ENCODE data around the gene AKR1B1. TPM values are rescaled to one million over a fixed set of nuclear protein-coding genes. Genes with fewer than 3 reads are reported as not detected.

AKR1B1 gene
- total and polyA plus RNA-seq, 8 donors = 13.2 to 47.1 (median 19.2) TPM

- WGBS, 2 donors = 69 to 72% methylated on average over 4 of the region's 4 CpGs
- Histone ChIP-seq H3K27me3 (no peaks in the 10 kb centered on the region), H3K4me3 (no peak overlapping the region), H3K4me1 (peaks cover 0 to 7% (median 0%) of the 10 kb centered on the region in 3 donors), H3K36me3 (peaks cover 0 to 7% (median 0%) of the 10 kb centered on the region in 3 donors), H3K27ac (peak overlapping the region in 2 of 4 donors; percentile 37 to 44), H3K9me3 (no peaks in the 10 kb centered on the region)
- intact Hi-C loops (cut with DNase I) = no loop called here
- no peak for FAIRE-seq
- DNase-seq = no peak
- TF ChIP-seq CTCF (IDR thresholded peaks at IDR 0.05) = no peak
- no peak for ATAC-seq
Measured at GRCh38 chr7:134454277-134454676, 4.6 kb downstream of the AKR1B1 start.

- Histone ChIP-seq H3K27ac (peak overlapping the region in 1 of 4 donors; percentile 44), H3K27me3 (no peaks in the 10 kb centered on the region), H3K4me1 (peaks cover 0 to 6% (median 0%) of the 10 kb centered on the region in 3 donors), H3K36me3 (peaks cover 0 to 7% (median 0%) of the 10 kb centered on the region in 3 donors), H3K9me3 (no peaks in the 10 kb centered on the region), H3K4me3 (no peak overlapping the region)
- DNase-seq = no peak
- 69 to 78% methylated on average over 5 of the region's 5 CpGs for WGBS, 2 donors
- FAIRE-seq = no peak
- intact Hi-C loops (cut with DNase I) = no loop called here
- ATAC-seq = no peak
- TF ChIP-seq CTCF (IDR thresholded peaks at IDR 0.05) = no peak
Measured at GRCh38 chr7:134453518-134453917, 5.4 kb downstream of the AKR1B1 start.

GRCh38 chr7:134452991-134453473 lies 5.9 kb downstream of the AKR1B1 start:
- Histone ChIP-seq H3K9me3 (no peaks in the 10 kb centered on the region), H3K36me3 (peaks cover 0 to 10% (median 0%) of the 10 kb centered on the region in 3 donors), H3K27ac (no peak overlapping the region), H3K4me1 (peaks cover 0 to 6% (median 0%) of the 10 kb centered on the region in 3 donors), H3K4me3 (no peak overlapping the region), H3K27me3 (no peaks in the 10 kb centered on the region)
- 82 to 83% methylated on average over 7 of the region's 7 CpGs for WGBS, 2 donors
- ATAC-seq = no peak
- no peak for TF ChIP-seq CTCF (IDR thresholded peaks at IDR 0.05)
- DNase-seq = no peak
- no peak for FAIRE-seq
- intact Hi-C loops (cut with DNase I) = no loop called here

- no peak for TF ChIP-seq CTCF (IDR thresholded peaks at IDR 0.05)
- Histone ChIP-seq H3K4me3 (no peak overlapping the region), H3K36me3 (peaks cover 0 to 16% (median 0%) of the 10 kb centered on the region in 3 donors), H3K4me1 (peaks cover 0 to 3% (median 0%) of the 10 kb centered on the region in 3 donors), H3K27me3 (no peaks in the 10 kb centered on the region), H3K27ac (no peak overlapping the region), H3K9me3 (no peaks in the 10 kb centered on the region)
- ATAC-seq (no peak), DNase-seq (no peak), FAIRE-seq (no peak)
- intact Hi-C loops (cut with DNase I) = no loop called here
- 84 to 89% methylated on average over 5 of the region's 5 CpGs for WGBS, 2 donors
Measured at GRCh38 chr7:134452419-134452838, 6.5 kb downstream of the AKR1B1 start.

GRCh38 chr7:134451656-134452055 lies 7.2 kb downstream of the AKR1B1 start:
- H3K9me3 ChIP-seq = no peaks in the 10 kb centered on the region
- peaks cover 0 to 22% (median 0%) of the 10 kb centered on the region in 3 donors for H3K36me3 ChIP-seq
- H3K27ac ChIP-seq = no peak overlapping the region
- ATAC-seq (peak in 2 of 4 donors; percentile 44 to 68), DNase-seq (peak in 1 of 6 donors; percentile 43), FAIRE-seq (no peak)
- intact Hi-C loops (cut with DNase I) = no loop called here
- 91 to 93% methylated on average over 11 of the region's 11 CpGs for WGBS, 2 donors
- H3K4me3 ChIP-seq = no peak overlapping the region
- no peaks in the 10 kb centered on the region for H3K27me3 ChIP-seq
- no peak for TF ChIP-seq CTCF (IDR thresholded peaks at IDR 0.05)
- no peaks in the 10 kb centered on the region for H3K4me1 ChIP-seq

Data from pancreas (tissue), 10 donors.